ENCODE data around the gene GRAMD1A. TPM values are rescaled to one million over a fixed set of nuclear protein-coding genes. Genes with fewer than 3 reads are reported as not detected.
"Not testable (repeated sequence)": the region's sequence is repeated elsewhere in the genome, so short reads cannot be mapped to it uniquely, and the experiment has no call there.

GRAMD1A gene
- total RNA-seq, 1 donor from 2014 or later, result 67.9 TPM

GRCh38 chr19:34989298-34989697 lies 10.8 kb upstream of the GRAMD1A start:
- peaks cover 9% of the 10 kb centered on the region for H3K4me1 Mint-ChIP-seq (ENCODE audit: low read depth)
- no peaks in the 10 kb centered on the region for H3K36me3 Mint-ChIP-seq (ENCODE audit: low read depth)
- no peaks in the 10 kb centered on the region for H3K27me3 Mint-ChIP-seq (ENCODE audit: low read depth)
- no peak overlapping the region for H3K4me3 Mint-ChIP-seq (ENCODE audit: unreplicated experiment)
- peaks cover 4% of the 10 kb centered on the region for H3K9me3 Mint-ChIP-seq (ENCODE audit: low read depth)
- H3K27ac Mint-ChIP-seq (ENCODE audit: unreplicated experiment), result no peak overlapping the region
- TF ChIP-seq, protein P1, sequence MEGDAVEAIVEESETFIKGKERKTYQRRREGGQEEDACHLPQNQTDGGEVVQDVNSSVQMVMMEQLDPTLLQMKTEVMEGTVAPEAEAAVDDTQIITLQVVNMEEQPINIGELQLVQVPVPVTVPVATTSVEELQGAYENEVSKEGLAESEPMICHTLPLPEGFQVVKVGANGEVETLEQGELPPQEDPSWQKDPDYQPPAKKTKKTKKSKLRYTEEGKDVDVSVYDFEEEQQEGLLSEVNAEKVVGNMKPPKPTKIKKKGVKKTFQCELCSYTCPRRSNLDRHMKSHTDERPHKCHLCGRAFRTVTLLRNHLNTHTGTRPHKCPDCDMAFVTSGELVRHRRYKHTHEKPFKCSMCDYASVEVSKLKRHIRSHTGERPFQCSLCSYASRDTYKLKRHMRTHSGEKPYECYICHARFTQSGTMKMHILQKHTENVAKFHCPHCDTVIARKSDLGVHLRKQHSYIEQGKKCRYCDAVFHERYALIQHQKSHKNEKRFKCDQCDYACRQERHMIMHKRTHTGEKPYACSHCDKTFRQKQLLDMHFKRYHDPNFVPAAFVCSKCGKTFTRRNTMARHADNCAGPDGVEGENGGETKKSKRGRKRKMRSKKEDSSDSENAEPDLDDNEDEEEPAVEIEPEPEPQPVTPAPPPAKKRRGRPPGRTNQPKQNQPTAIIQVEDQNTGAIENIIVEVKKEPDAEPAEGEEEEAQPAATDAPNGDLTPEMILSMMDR (IDR thresholded peaks at IDR 0.05), result no peak
- DNase-seq (ENCODE audit: low spot score), result no peak

DNA sequence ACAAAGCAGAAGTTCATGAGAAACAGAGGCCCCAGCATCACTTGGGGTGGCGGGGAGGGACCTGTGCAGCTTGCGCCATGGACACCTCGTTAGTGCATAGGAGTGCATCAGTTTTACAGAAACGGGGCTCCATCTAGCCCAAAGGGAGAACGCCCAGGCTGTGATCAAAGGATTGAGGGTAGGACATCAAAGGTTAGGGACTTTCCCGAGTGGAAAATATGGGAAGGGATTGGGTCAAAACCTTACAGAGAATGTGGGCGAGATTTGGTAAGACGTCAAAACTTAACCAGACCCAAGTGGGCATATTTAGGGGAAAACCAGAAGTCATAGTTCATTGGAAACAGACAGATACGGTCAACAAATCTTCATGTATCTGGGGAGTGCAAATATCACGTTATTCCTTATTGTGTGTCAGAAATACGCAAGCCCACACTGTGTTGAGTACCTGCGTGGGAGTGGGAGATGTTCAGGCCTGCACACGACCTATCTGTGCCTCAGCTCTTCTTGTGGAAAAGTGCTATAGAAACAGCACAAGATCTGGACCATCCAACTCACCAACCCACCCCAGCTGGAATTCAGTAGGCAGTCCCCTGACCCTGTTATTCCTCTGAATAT lies 9.4 kb upstream of the GRAMD1A start:
- H3K36me3 Mint-ChIP-seq (ENCODE audit: low read depth), result no peaks in the 10 kb centered on the region
- no peak for DNase-seq (ENCODE audit: low spot score)
- no peaks in the 10 kb centered on the region for H3K9me3 Mint-ChIP-seq (ENCODE audit: low read depth)
- H3K27ac Mint-ChIP-seq (ENCODE audit: unreplicated experiment), result no peak overlapping the region
- H3K27me3 Mint-ChIP-seq (ENCODE audit: low read depth), result no peaks in the 10 kb centered on the region
- H3K4me3 Mint-ChIP-seq (ENCODE audit: unreplicated experiment), result no peak overlapping the region
- TF ChIP-seq, protein P1 (IDR thresholded peaks at IDR 0.05), result no peak
- peaks cover 6% of the 10 kb centered on the region for H3K4me1 Mint-ChIP-seq (ENCODE audit: low read depth)

GRCh38 chr19:34991542-34992333 lies 8.4 kb upstream of the GRAMD1A start:
- peaks cover 4% of the 10 kb centered on the region for H3K4me1 Mint-ChIP-seq (ENCODE audit: low read depth)
- DNase-seq (ENCODE audit: low spot score), result peak; percentile 11
- H3K9me3 Mint-ChIP-seq (ENCODE audit: low read depth), result no peaks in the 10 kb centered on the region
- H3K4me3 Mint-ChIP-seq (ENCODE audit: unreplicated experiment), result no peak overlapping the region
- no peaks in the 10 kb centered on the region for H3K27me3 Mint-ChIP-seq (ENCODE audit: low read depth)
- TF ChIP-seq, protein P1 (IDR thresholded peaks at IDR 0.05), result no peak
- H3K36me3 Mint-ChIP-seq (ENCODE audit: low read depth), result no peaks in the 10 kb centered on the region
- no peak overlapping the region for H3K27ac Mint-ChIP-seq (ENCODE audit: unreplicated experiment)

DNA sequence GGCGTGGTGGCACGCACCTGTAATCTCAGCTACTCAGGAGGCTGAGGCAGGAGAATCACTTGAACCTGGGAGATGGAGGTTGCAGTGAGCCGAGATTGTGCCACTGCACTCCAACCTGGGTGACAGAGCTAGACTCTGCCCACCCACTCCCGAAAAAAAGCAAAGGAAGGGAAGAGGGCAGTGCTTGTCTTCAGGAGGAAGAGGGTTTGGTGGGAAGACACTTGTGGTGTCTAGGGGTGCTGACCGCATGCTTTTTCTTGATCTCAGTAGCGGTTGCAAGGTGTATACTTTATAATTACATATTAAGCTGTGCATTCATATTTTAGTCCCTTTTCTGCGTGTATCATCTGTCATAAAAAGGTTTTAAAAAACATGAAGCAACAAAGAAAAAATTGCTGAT lies 7.5 kb upstream of the GRAMD1A start:
- not testable (repeated sequence) for H3K9me3 Mint-ChIP-seq (ENCODE audit: low read depth); H3K27me3 Mint-ChIP-seq (ENCODE audit: low read depth); H3K36me3 Mint-ChIP-seq (ENCODE audit: low read depth); H3K4me3 Mint-ChIP-seq (ENCODE audit: unreplicated experiment); DNase-seq (ENCODE audit: low spot score); H3K27ac Mint-ChIP-seq (ENCODE audit: unreplicated experiment)
- H3K4me1 Mint-ChIP-seq (ENCODE audit: low read depth), result peaks cover 12% of the 10 kb centered on the region

- Mint-ChIP-seq H3K27me3 (ENCODE audit: low read depth) (no peaks in the 10 kb centered on the region), H3K27ac (ENCODE audit: unreplicated experiment) (no peak overlapping the region), H3K4me3 (ENCODE audit: unreplicated experiment) (no peak overlapping the region), H3K9me3 (ENCODE audit: low read depth) (no peaks in the 10 kb centered on the region), H3K4me1 (ENCODE audit: low read depth) (peaks cover 19% of the 10 kb centered on the region), H3K36me3 (ENCODE audit: low read depth) (no peaks in the 10 kb centered on the region)
- DNase-seq (ENCODE audit: low spot score), result no peak
- TF ChIP-seq, protein P1 (IDR thresholded peaks at IDR 0.05), result no peak
Measured at GRCh38 chr19:34994286-34994642, 5.9 kb upstream of the GRAMD1A start.

All from chondrocyte (in vitro differentiated cells).